ENCODE data around the gene DLGAP4.

DNA sequence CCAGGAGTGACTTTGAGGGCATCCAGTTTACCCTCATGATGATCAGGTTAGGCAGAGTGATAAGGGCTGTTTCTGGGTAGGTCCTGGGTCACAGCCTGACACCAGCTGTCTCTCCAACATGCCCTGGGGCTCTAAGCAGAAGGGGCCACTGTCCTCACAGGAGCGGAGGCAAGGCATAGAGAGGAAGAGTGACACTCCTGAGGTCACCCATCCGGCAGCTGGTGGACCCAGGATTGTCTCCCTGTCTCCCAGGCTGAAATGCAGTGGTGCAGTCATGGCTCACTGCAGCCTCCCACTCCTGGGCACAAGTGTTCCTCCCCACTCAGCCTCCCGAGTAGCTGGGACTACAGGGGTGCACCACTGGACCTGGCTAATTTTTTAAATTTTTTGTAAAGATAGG is 12.0 kb downstream of the DLGAP4 start:
- no peak for TF ChIP-seq CTCF (IDR thresholded peaks at IDR 0.05 in 2 of 3, conservative IDR thresholded peaks at IDR 0.05 in 1 of 3; ENCODE audit: borderline replicate concordance in 1 of 3, insufficient read depth in 1 of 3, low read depth in 2 of 3, low read length in 2 of 3)
- TF ChIP-seq CEBPB (IDR thresholded peaks at IDR 0.05; ENCODE audit: low read depth): no peak
- no peak for TF ChIP-seq ATF3 (IDR thresholded peaks at IDR 0.05)
- TF ChIP-seq, protein P1, sequence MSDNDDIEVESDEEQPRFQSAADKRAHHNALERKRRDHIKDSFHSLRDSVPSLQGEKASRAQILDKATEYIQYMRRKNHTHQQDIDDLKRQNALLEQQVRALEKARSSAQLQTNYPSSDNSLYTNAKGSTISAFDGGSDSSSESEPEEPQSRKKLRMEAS (IDR thresholded peaks at IDR 0.05): no peak
- no peak for TF ChIP-seq SP1 (IDR thresholded peaks at IDR 0.05; ENCODE audit: low read depth)
